Ishikawa (cell line): Measurements from ENCODE around the gene GALNT1.

Source experiments
- NFIC ChIP-seq: IDR thresholded peaks from 2 replicates; pipeline ENCODE4 v1.6.1; 2012
- TF ChIP-seq, protein P1 (sequence below): IDR thresholded peaks from 2 replicates; pipeline ENCODE4 v1.6.1; 2012; ENCODE audit warnings: low read depth, mild to moderate bottlenecking
- TF ChIP-seq, protein P2 (sequence below): IDR thresholded peaks from 2 replicates; pipeline ENCODE4 v1.6.1; 2012

DNA sequence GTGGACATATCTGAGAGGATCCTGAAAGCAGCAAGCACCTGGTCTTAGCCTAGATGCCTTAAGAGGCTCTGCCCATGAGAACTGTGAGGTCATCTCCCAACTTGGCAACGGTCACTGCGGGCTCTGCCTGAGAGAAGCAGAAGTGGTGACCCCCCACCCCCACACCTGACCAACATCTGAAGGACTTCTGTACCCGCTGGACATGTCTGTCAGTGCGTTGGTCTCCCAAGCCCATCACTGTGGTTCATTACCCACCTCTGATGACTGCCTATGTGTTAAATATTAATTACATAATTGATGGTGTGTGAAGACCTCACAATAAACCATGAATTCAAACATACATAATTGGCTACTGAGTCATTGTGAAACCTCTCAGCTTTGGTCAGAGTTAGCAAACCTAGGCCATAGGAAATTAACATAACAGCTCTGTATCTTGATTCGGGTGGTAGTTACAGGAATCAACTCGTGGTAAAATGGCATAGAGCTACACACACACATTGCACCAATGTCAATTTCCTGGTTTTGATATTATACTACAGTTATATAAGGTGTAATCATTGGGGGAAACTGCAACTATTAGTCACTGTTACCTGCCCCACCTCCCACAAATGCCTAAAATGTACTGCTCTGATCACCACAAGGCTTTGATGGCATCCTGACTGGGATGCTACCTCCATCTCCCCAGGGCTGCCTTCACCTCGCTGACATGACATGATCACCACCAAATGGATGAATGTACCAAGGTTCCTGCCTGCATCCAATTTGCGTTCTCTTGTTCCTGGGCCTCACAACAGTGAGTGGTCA is 4.3 kb upstream of the GALNT1 start:
- TF ChIP-seq NFIC, result no peak
- TF ChIP-seq, protein P1, sequence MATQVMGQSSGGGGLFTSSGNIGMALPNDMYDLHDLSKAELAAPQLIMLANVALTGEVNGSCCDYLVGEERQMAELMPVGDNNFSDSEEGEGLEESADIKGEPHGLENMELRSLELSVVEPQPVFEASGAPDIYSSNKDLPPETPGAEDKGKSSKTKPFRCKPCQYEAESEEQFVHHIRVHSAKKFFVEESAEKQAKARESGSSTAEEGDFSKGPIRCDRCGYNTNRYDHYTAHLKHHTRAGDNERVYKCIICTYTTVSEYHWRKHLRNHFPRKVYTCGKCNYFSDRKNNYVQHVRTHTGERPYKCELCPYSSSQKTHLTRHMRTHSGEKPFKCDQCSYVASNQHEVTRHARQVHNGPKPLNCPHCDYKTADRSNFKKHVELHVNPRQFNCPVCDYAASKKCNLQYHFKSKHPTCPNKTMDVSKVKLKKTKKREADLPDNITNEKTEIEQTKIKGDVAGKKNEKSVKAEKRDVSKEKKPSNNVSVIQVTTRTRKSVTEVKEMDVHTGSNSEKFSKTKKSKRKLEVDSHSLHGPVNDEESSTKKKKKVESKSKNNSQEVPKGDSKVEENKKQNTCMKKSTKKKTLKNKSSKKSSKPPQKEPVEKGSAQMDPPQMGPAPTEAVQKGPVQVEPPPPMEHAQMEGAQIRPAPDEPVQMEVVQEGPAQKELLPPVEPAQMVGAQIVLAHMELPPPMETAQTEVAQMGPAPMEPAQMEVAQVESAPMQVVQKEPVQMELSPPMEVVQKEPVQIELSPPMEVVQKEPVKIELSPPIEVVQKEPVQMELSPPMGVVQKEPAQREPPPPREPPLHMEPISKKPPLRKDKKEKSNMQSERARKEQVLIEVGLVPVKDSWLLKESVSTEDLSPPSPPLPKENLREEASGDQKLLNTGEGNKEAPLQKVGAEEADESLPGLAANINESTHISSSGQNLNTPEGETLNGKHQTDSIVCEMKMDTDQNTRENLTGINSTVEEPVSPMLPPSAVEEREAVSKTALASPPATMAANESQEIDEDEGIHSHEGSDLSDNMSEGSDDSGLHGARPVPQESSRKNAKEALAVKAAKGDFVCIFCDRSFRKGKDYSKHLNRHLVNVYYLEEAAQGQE, result no peak
- TF ChIP-seq, protein P2, sequence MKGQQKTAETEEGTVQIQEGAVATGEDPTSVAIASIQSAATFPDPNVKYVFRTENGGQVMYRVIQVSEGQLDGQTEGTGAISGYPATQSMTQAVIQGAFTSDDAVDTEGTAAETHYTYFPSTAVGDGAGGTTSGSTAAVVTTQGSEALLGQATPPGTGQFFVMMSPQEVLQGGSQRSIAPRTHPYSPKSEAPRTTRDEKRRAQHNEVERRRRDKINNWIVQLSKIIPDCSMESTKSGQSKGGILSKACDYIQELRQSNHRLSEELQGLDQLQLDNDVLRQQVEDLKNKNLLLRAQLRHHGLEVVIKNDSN, result no peak
